Omental fat pad (tissue), 4 donors: Measurements from ENCODE around the gene AP1G2. TPM values are rescaled to one million over a fixed set of nuclear protein-coding genes. Genes with fewer than 3 reads are reported as not detected.

ENCODE experiments used
- ATAC-seq: fragments of 150-250 bp; one replicate; pipeline ENCODE4 v1.9.1; 2016; ENCODE audit warnings: mild to moderate bottlenecking, moderate library complexity; ENCODE audit not compliant: low FRiP score
- DNase-seq: peaks from one replicate; pipeline ENCODE4 v3.0.0-alpha.2; 2019; ENCODE audit warnings: low spot score
- total RNA-seq, 4 donors: library from RNA; depleted of rRNA; stranded (reverse); fragments of >200 nt; gene quantifications; one replicate each; pipeline ENCODE4 v1.1.0, GENCODE V29; 2016
- TF ChIP-seq, protein P1 (sequence below), 3 donors: fragments of 450-650 bp; IDR thresholded peaks; one replicate each; pipeline ENCODE4 v1.5.1; 2016 to 2017; ENCODE audit warnings: antibody characterized with exemption in 3 of 3, mild to moderate bottlenecking in 3 of 3, moderate library complexity in 2 of 3

The AP1G2 gene
- total RNA-seq, 4 donors from 2014 or later: 49.5 to 72.9 (median 58.0) TPM

DNA sequence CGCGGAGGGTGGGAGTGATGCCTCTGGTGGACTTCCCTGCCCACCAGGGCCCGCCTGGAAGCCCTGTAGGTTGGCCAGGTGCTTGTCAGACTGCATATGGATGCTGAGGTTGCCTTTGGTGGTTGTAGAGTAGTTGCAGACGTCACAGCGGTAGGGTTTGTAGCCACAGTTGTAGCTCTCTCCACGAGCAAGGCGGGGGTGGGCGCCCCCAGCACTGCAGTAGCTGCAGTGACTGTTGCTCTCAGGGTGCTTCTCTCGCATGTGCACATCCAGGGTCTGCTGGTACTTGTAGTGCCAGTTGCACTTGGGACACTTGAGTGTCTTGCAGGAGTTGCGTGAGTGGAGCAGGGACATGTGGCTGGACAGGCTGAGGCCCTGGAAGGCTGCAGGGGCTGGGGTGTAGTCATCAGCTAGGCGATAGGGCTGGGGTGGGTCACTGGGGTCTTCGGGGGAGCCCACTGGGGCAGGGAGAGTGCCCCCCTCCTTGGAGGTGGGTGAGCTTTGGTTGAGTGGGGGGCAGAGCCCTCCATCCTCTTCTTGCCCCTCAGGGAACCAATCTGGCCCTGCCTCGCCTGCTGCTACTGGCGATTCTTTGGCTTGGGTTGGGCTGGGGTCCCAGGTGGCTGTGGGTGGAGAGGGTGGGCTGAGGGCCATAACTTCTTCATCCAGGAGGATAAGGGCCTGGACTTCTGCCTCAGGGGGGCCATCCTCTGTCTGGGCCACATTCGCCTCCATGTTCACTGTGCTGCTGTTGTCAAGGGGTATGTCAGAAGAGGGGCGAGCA lies 33.7 kb downstream of the AP1G2 start:
- ATAC-seq (no peak), DNase-seq (no peak)

DNA sequence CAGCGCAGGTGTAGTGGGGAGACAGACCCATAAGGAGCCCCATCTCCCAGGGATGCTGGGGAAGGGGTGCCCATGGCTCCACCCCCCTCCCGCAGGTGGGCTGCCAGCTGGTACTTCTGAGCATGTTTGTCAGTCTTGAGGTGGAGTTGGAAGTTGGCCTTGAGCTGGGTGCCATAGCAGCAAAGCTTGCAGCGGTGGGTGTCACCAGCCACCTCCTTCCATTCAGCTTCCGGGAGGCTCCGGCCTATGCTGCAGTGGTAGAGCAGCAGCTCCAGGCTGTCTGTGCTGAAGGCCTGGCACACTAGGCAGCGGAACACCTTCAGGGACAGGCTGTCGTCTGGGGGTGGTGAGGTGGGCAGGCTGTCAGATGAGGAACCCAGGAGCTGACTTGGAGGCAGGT lies 34.9 kb downstream of the AP1G2 start:
- TF ChIP-seq, protein P1, sequence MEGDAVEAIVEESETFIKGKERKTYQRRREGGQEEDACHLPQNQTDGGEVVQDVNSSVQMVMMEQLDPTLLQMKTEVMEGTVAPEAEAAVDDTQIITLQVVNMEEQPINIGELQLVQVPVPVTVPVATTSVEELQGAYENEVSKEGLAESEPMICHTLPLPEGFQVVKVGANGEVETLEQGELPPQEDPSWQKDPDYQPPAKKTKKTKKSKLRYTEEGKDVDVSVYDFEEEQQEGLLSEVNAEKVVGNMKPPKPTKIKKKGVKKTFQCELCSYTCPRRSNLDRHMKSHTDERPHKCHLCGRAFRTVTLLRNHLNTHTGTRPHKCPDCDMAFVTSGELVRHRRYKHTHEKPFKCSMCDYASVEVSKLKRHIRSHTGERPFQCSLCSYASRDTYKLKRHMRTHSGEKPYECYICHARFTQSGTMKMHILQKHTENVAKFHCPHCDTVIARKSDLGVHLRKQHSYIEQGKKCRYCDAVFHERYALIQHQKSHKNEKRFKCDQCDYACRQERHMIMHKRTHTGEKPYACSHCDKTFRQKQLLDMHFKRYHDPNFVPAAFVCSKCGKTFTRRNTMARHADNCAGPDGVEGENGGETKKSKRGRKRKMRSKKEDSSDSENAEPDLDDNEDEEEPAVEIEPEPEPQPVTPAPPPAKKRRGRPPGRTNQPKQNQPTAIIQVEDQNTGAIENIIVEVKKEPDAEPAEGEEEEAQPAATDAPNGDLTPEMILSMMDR (IDR thresholded peaks at IDR 0.05): no peak
- no peak for DNase-seq
- ATAC-seq: no peak

More for the DNA sequence above, 33.7 kb downstream of the AP1G2 start:
- TF ChIP-seq, protein P1 (IDR thresholded peaks at IDR 0.05): no peak

DNA sequence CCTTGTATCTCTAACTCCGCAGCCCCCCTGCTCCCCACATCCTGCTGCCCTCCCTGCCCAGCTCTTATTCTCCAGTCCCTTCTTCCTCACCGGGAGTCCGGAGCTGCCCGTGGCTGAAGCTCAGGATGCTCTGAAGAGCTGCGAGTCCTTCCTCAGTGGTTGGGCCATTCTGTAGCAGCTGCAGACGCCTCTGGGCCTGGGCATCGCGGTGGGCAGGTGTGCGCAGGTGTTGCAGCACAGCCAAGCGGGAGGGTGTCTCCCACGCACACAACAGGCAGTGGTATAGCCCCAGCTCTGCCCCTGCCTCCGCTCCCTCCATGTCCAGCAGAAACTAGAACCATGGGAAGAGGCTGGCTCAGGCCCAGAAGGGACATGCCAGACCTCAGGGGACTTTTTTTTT lies 36.2 kb downstream of the AP1G2 start:
- DNase-seq (no peak), ATAC-seq (no peak)
- TF ChIP-seq, protein P1 (IDR thresholded peaks at IDR 0.05): no peak

DNA sequence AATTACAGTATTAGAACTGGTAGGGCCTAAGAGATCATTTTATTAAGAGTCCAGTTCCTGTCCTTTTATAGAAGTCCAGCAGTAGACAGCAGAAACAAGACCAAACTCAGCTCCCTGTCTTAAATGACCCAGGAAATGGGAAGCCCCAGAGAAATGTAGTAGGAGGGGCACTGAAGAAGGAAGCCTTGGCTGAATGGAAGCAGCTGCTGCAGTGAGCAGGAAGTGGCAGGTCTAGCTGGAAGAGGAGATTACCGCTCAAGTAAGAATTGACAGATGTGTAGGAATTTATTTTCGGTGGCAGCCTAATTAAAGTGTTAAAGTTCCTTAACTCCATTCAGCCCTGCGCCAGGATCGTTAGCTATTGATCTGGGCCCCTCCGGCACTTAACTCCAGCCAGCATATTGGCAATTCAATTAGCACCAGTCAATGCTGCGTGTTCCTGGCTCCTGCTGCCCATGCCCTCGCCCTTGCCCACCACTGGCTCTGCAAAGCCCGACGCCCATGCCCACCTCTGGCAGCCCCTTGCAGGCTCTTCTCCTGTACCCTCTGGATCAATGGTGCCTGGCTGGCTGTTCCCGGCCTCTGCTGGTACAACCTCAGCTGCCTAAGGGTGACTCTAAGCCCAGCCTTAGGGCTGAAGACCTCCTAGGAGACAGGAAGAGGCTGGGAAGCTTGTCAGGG lies 37.1 kb downstream of the AP1G2 start:
- TF ChIP-seq, protein P1 (IDR thresholded peaks at IDR 0.05): no peak
- no peak for DNase-seq
- no peak for ATAC-seq

DNA sequence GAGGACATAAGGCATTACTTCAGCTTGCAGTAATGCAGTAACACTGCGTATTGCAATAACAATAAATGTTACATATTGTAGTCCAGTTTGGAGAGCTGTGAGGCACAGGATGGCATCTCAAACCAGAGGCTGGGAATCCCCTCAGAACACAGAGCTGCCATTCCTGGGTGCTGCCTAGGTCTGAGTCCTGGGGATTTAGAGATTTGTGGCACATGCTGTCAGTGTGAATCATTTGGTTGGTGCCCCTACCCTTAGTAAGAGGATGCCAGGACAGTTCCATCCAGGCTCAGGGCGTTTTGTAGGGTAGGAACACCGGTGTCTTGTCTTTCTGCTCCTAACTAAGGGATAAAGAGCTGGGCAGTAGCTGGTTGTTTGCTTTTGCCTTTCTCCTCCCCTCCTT lies 38.6 kb downstream of the AP1G2 start:
- ATAC-seq: no peak
- TF ChIP-seq, protein P1 (IDR thresholded peaks at IDR 0.05): no peak
- no peak for DNase-seq

DNA sequence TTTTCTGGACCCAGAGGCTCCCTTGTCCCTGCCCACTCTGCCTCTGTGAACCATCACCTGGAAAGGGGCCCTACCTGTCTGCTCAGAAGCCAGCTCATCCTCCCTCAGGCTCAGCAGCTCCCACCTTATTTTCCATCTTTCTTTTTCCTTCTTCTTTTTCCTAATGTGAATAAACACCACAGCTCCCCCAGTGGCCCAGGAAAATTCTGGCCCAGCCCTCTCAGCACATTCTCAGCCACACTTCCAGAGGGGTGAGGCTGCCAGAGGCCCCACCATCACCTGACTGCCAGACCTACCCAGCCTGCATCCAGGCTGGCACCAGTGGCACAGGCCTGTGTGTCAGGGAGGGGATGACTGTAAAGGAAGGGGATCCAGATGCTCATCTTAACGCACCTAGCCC lies 39.0 kb downstream of the AP1G2 start:
- ATAC-seq: no peak
- DNase-seq: no peak
- TF ChIP-seq, protein P1 (IDR thresholded peaks at IDR 0.05): no peak

DNA sequence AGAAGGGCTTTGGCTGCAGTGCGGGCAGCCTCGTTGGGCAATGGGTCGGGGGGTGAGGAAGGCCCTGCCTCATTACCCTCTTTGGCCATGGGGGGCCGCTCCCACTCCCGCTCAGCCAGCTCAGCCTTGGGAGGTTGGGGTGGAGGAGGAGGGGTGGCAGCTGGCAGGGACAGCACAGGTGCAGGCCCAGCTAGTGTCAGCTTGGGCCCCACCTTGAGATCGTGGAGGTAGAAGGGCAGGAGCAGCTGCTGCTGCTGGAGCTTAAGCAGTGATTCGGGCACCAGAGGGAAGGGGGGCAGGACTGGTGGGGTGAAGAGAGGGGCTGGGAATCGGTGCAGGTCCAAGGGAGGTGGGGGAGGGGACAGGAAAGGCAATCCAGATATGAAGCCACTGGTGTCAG lies 42.0 kb downstream of the AP1G2 start:
- DNase-seq (no peak), ATAC-seq (no peak)
- TF ChIP-seq, protein P1 (IDR thresholded peaks at IDR 0.05): no peak
